AG04449 (cell line): ENCODE data around the gene HARBI1.
A peak's percentile ranks its signal among the peaks of the same experiment; 100 is the strongest.

Experiments
- CTCF ChIA-PET: fragments of 350-600 bp; formaldehyde crosslinking; extraction: SDS; loops from one replicate; lab custom pipeline; 2021; ENCODE audit warnings: antibody characterized with exemption; lab: Yijun Ruan, JAX
- POLR2A ChIA-PET: fragments of 400-600, 350-600 bp; formaldehyde crosslinking; extraction: SDS; loops from one replicate; lab custom pipeline; 2020; ENCODE audit warnings: antibody characterized with exemption, inconsistent platforms; lab: Yijun Ruan, JAX
- DNase-seq: peaks from one replicate; pipeline ENCODE4 v3.0.0-alpha.2; 2010; ENCODE audit warnings: low read depth, low spot score
- H3K4me3 ChIP-seq: 2 replicates; pipeline ENCODE4 v1.5.1; 2011; ENCODE audit warnings: low read depth, mild to moderate bottlenecking, control low read depth, low read length
- CTCF ChIP-seq: IDR thresholded peaks from one replicate; pipeline ENCODE4 v1.5.1; 2011; ENCODE audit warnings: mild to moderate bottlenecking, moderate library complexity, low read length, control low read depth, inconsistent platforms; ENCODE audit not compliant: insufficient read depth; ENCODE audit errors: missing control alignments

HARBI1 gene

DNA sequence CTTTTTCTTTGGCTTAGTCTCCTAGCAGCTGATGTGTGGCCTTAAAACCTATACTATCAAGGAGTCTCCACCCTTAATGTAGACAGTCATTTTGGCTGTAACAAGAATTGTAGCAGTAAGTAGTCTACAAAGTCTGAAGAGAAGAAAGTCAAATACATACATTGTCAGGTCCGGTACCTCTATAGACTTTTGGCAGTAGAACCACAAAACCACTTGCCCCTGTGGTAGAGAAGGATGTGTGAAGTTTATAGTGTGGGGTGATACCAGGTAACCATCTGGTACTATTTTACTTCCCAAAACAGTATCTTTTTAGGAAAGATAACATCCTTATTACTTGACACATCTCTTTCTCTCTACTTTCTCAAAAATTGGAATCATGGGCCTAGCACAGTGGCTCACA is 15.5 kb upstream of the HARBI1 start:
- POLR2A ChIA-PET: no interaction called here
- no peak for DNase-seq
- no peak for TF ChIP-seq CTCF
- no peak overlapping the region for H3K4me3 ChIP-seq
- CTCF ChIA-PET: interaction anchor here (6.4 kb wide), 1 partner anchor 14 kb away, joined by 40 read pairs; the partner anchor contains the start of genes ATG13 and HARBI1

GRCh38 chr11:46631676-46632075 is 14.6 kb upstream of the HARBI1 start:
- no peak overlapping the region for H3K4me3 ChIP-seq
- ChIA-PET POLR2A (no interaction called here), CTCF (interaction anchor here (1.0 to 6.4 kb wide), 3 partner anchors 9 to 248 kb away, joined by 3 to 40 read pairs (median 3); partner anchors contain the start of genes ATG13 and HARBI1)
- DNase-seq: no peak
- TF ChIP-seq CTCF: no peak

- no peak for DNase-seq
- ChIA-PET POLR2A (no interaction called here), CTCF (interaction anchor here (1.0 to 6.4 kb wide), 2 partner anchors 12 to 19 kb away, joined by 3 to 40 read pairs; partner anchors contain the start of genes ATG13 and HARBI1)
- TF ChIP-seq CTCF: no peak
- no peak overlapping the region for H3K4me3 ChIP-seq
Observed at GRCh38 chr11:46630237-46630636, 13.2 kb upstream of the HARBI1 start.

- DNase-seq: no peak
- H3K4me3 ChIP-seq: no peak overlapping the region
- POLR2A ChIA-PET: no interaction called here
- TF ChIP-seq CTCF: no peak
- CTCF ChIA-PET: interaction anchor here (6.4 kb wide), 1 partner anchor 11 kb away, joined by 40 read pairs; the partner anchor contains the start of genes ATG13 and HARBI1
Observed at GRCh38 chr11:46628961-46629360, 11.9 kb upstream of the HARBI1 start.

- DNase-seq: no peak
- ChIA-PET CTCF (interaction anchor here (0.6 to 1.6 kb wide), 5 partner anchors 7 to 236 kb away, joined by 3 to 5 read pairs (median 3); partner anchors contain the start of gene ATG13), POLR2A (interaction anchor here (0.6 kb wide), 1 partner anchor 11 kb away, joined by 3 read pairs; no protein-coding TSS in a partner anchor)
- no peak overlapping the region for H3K4me3 ChIP-seq
- TF ChIP-seq CTCF: no peak
Observed at GRCh38 chr11:46625406-46625805, 8.4 kb upstream of the HARBI1 start.

- ChIA-PET CTCF (interaction anchor here (0.6 to 4.3 kb wide), 21 partner anchors 7 to 251 kb away, joined by 3 to 40 read pairs (median 4); no protein-coding TSS in a partner anchor), POLR2A (interaction anchor here (0.6 to 1.3 kb wide), 2 partner anchors 35 to 82 kb away, joined by 3 read pairs; partner anchors contain the start of genes ARHGAP1 and ZNF408)
- H3K4me3 ChIP-seq: peak overlapping the region; percentile 100
- TF ChIP-seq CTCF: no peak
- DNase-seq: no peak
Observed at GRCh38 chr11:46618837-46619236, 1.8 kb upstream of the HARBI1 start.
